Measurements from ENCODE around the gene STARD13. TPM values are rescaled to one million over a fixed set of nuclear protein-coding genes. Genes with fewer than 3 reads are reported as not detected.

The STARD13 gene
- total RNA-seq, 1 experiment from 2014 or later, result 2.1 TPM

- Histone ChIP-seq H4K91ac (ENCODE audit: insufficient read length, low read depth, low read length) (no peak overlapping the region), H3K79me2 (ENCODE audit: insufficient read depth, low read length) (no peaks in the 10 kb centered on the region), H2BK12ac (ENCODE audit: insufficient read length, low read depth, low read length) (no peak overlapping the region), H3K23ac (ENCODE audit: insufficient read length, low read depth, low read length) (no peak overlapping the region), H2BK15ac (ENCODE audit: low read depth, low read length) (no peak overlapping the region), H4K5ac (ENCODE audit: insufficient read length, low read depth, low read length) (no peak overlapping the region), H4K8ac (replicated peaks; ENCODE audit: insufficient read length, low read depth, low read length) (no peak overlapping the region), H3K18ac (ENCODE audit: insufficient read length, low read depth, low read length) (no peak overlapping the region), H3K4me2 (ENCODE audit: insufficient read depth, insufficient read length, low read length) (no peak overlapping the region), H3K4ac (ENCODE audit: low read depth, low read length) (no peak overlapping the region), H2BK5ac (ENCODE audit: insufficient read length, low read length) (no peak overlapping the region), H3K4me1 (ENCODE audit: insufficient read depth, low read length) (no peaks in the 10 kb centered on the region; the same call in 1 of the 2 replicates), H2BK20ac (ENCODE audit: low read depth, low read length, poor library complexity, severe bottlenecking) (no peak overlapping the region), H2BK120ac (ENCODE audit: low read depth, low read length, poor library complexity, severe bottlenecking) (no peak overlapping the region), H3K27ac (ENCODE audit: insufficient read length, low read depth, low read length) (no peak overlapping the region), H3K27me3 (ENCODE audit: insufficient read depth, low read length) (no peaks in the 10 kb centered on the region; the same call in 1 of the 2 replicates), H3K23me2 (ENCODE audit: insufficient read length, low read depth, low read length, poor library complexity, severe bottlenecking) (no peaks in the 10 kb centered on the region), H3K9ac (ENCODE audit: extremely low read depth, insufficient read length, low read length) (no peak overlapping the region), H3T11ph (ENCODE audit: low read length) (no peak overlapping the region), H2AK5ac (ENCODE audit: insufficient read length, low read length) (no peak overlapping the region), H3K14ac (ENCODE audit: insufficient read depth, low read length) (no peak overlapping the region), H2AFZ (ENCODE audit: low read length) (no peak overlapping the region), H3K79me1 (ENCODE audit: insufficient read depth, low read depth, low read length, poor library complexity, severe bottlenecking) (no peaks in the 10 kb centered on the region), H4K20me1 (ENCODE audit: control insufficient read depth, insufficient read depth, insufficient read length) (no peaks in the 10 kb centered on the region), H3K9me3 (ENCODE audit: control insufficient read depth, low read depth, low read length) (no peaks in the 10 kb centered on the region), H3K56ac (ENCODE audit: insufficient read length, low read depth, low read length) (no peak overlapping the region)
- Mint-ChIP-seq H3K27me3 (ENCODE audit: low read depth) (peaks cover 44% of the 10 kb centered on the region), H3K27ac (no peak overlapping the region), H3K4me1 (peaks cover 2 to 3% of the 10 kb centered on the region in 2 experiments), H3K36me3 (ENCODE audit: insufficient read depth in 1 of 3, low read depth in 3 of 3) (no peaks in the 10 kb centered on the region), H3K4me3 (no peak overlapping the region), H3K9me3 (no peaks in the 10 kb centered on the region; a peak in 1 of 5 replicates)
- DNase-seq, result no peak
- no peak for TF ChIP-seq CTCF (conservative IDR thresholded peaks at IDR 0.05)
- WGBS (ENCODE audit: extremely low coverage, insufficient read length, low lambda C conversion rate), result no CpG with 5 or more reads among the region's 3 CpGs
Measured at GRCh38 chr13:33174491-33174890, 111.1 kb downstream of the STARD13 start.

All from H9 (cell line).